Sigmoid colon (tissue), 7 donors: ENCODE results near the gene CCL23. TPM values are rescaled to one million over a fixed set of nuclear protein-coding genes. Genes with fewer than 3 reads are reported as not detected.

Experiments used
- DNase-seq: peaks from one replicate; pipeline ENCODE4 v3.0.0-alpha.2; 2019
- H3K27ac ChIP-seq, 4 donors: fragments of 200-600 bp; sonication (generic); one replicate each; pipeline ENCODE4 v1.5.1; 2016 to 2019; ENCODE audit warnings: mild to moderate bottlenecking in 1 of 4
- H3K27me3 ChIP-seq, 3 donors: fragments of 200-600 bp; sonication (generic); one replicate each; pipeline ENCODE4 v1.5.1; 2019; ENCODE audit warnings: mild to moderate bottlenecking in 1 of 3
- H3K36me3 ChIP-seq, 4 donors: fragments of 200-600 bp; sonication (generic); one replicate each; pipeline ENCODE4 v1.5.1; 2016 to 2019
- H3K4me1 ChIP-seq, 4 donors: fragments of 200-600 bp; sonication (generic); one replicate each; pipeline ENCODE4 v1.5.1; 2017 to 2019
- H3K4me3 ChIP-seq, 4 donors: fragments of 200-600 bp; sonication (generic); one replicate each; pipeline ENCODE4 v1.5.1; 2017 to 2019; ENCODE audit warnings: mild to moderate bottlenecking in 2 of 4, moderate library complexity in 1 of 4
- H3K9me3 ChIP-seq, 4 donors: fragments of 200-600 bp in 3 of 4; sonication (generic) in 3 of 4; one replicate each; pipeline versions ENCODE4 v1.5.1 to v1.6.1; 2013 to 2019
- EP300 ChIP-seq, 4 donors: sonication (generic); formaldehyde crosslinking; IDR thresholded peaks; one replicate each; pipeline ENCODE4 v1.6.1; 2017; ENCODE audit warnings: antibody characterized with exemption in 4 of 4
- POLR2A ChIP-seq, 2 donors: fragments of 450-650 bp; IDR thresholded peaks; one replicate each; pipeline ENCODE4 v1.6.1; 2016; ENCODE audit warnings: antibody characterized with exemption in 2 of 2, mild to moderate bottlenecking in 2 of 2, moderate library complexity in 2 of 2
- POLR2AphosphoS5 ChIP-seq, 4 donors: sonication (generic); formaldehyde crosslinking; IDR thresholded peaks; one replicate each; pipeline ENCODE4 v1.6.1; 2017; ENCODE audit warnings: antibody characterized with exemption in 4 of 4
- WGBS, 2 donors: extraction: QIAGEN DNeasy Blood & Tissue Kit; methylation state at CpG; one replicate each; pipeline ENCODE4 v1.1.7; 2013; 5-methylcytosine and 5-hydroxymethylcytosine counted together
- intact Hi-C: fragments of 100-400 bp; cut with DNase I; formaldehyde crosslinking; loops from one replicate; pipeline ENCODE4 v1.15.1; 2023
- polyA plus RNA-seq, 3 donors: library from polyadenylated mRNA; stranded (reverse); fragments of 200-250 nt; gene quantifications; one replicate each; pipeline ENCODE4 v1.2.3, GENCODE V29; 2013
- total RNA-seq, 4 donors: library from RNA; depleted of rRNA; stranded (reverse); fragments of >200 nt; gene quantifications; one replicate each; pipeline ENCODE4 v1.1.0, GENCODE V29; 2016
- TF ChIP-seq, protein P1 (sequence below), 4 experiments: fragments of 450-650 bp in 3 of 4; fragments of 200-600 bp in 1 of 4; IDR thresholded peaks; one replicate each; pipeline ENCODE4 v1.5.1; 2016 to 2019; ENCODE audit warnings: antibody characterized with exemption in 4 of 4, mild to moderate bottlenecking in 3 of 4, moderate library complexity in 2 of 4
- donor health status: healthy with polysubstance abuse.
- donor health status: Bipolar disorder and iron deficiency.
- donor health status: healthy.

The CCL23 gene
- total and polyA plus RNA-seq, 7 donors: 0.82 to 18.6 (median 6.0) TPM; not detected in 2

DNA sequence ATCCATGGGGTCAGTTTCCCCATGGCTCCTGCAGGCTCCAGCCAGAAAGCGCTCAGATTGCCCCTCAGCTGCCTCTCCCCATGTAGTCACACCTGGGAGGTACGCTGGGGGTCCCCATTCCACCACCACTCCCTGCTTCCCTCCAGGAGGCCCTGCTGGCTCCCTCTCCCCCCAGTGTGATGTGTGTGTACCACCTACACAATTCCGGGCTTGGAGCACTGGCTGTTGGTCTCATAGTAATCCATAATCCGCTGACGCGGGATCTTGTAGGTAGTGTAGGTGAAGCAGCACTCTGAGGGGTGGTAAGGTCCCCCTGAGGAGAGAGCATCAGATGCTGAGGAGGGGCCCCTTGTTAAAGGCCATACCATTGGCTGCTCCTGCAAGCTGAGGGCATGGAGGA lies 33.6 kb downstream of the CCL23 start:
- TF ChIP-seq EP300 (IDR thresholded peaks at IDR 0.05) (no peak), POLR2A (IDR thresholded peaks at IDR 0.05) (no peak), POLR2AphosphoS5 (IDR thresholded peaks at IDR 0.05) (no peak)
- TF ChIP-seq, protein P1, sequence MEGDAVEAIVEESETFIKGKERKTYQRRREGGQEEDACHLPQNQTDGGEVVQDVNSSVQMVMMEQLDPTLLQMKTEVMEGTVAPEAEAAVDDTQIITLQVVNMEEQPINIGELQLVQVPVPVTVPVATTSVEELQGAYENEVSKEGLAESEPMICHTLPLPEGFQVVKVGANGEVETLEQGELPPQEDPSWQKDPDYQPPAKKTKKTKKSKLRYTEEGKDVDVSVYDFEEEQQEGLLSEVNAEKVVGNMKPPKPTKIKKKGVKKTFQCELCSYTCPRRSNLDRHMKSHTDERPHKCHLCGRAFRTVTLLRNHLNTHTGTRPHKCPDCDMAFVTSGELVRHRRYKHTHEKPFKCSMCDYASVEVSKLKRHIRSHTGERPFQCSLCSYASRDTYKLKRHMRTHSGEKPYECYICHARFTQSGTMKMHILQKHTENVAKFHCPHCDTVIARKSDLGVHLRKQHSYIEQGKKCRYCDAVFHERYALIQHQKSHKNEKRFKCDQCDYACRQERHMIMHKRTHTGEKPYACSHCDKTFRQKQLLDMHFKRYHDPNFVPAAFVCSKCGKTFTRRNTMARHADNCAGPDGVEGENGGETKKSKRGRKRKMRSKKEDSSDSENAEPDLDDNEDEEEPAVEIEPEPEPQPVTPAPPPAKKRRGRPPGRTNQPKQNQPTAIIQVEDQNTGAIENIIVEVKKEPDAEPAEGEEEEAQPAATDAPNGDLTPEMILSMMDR (IDR thresholded peaks at IDR 0.05): no peak
- no peak overlapping the region for H3K27ac ChIP-seq
- H3K4me3 ChIP-seq: no peak overlapping the region
- peaks cover 0 to under 1% (median 0%) of the 10 kb centered on the region in 4 donors for H3K9me3 ChIP-seq
- no peak for DNase-seq
- 95 to 97% methylated on average over 6 of the region's 6 CpGs for WGBS, 2 donors
- H3K27me3 ChIP-seq: no peaks in the 10 kb centered on the region
- intact Hi-C loops: no loop called here
- H3K4me1 ChIP-seq: no peaks in the 10 kb centered on the region
- H3K36me3 ChIP-seq: no peaks in the 10 kb centered on the region

DNA sequence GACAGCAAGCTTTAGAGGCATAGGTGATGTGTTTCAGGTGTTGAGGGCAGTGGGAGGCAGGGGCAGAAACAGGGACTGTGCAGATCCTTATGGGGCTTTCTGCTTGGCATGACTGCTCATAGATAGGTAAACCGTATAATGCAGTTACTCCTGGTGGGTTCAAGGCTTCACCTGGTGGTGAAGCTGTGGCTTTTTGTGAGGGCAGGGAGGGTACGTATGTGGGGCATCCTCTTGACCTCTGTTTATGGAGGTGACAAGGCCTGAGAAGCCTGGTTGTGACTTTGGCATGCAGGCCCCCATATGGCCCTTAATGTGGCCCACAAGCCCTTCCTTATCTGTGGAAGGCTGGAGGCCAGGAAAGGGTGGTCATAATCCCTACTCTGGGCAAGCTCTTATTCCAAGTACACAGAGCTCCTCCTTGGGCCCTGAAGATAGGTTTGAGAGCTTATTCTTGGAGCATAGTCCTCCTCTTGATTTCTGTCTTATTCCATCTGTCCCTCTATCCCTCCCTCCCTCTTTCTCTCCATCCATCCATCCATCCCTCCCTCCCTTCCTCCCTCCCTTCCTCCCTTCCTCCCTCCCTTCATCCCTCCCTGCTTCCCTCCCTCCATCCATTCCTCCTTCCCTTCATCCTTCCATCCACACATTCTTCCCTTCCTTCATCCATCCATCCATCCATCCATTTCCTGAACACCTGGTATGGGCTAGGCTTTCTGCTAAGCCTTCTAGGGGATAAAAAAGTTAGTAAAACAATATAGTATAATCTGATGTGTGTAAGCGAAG lies 35.2 kb downstream of the CCL23 start:
- Histone ChIP-seq H3K4me3 (no peak overlapping the region), H3K9me3 (no peaks in the 10 kb centered on the region), H3K27me3 (no peaks in the 10 kb centered on the region), H3K36me3 (no peaks in the 10 kb centered on the region), H3K27ac (no peak overlapping the region), H3K4me1 (no peaks in the 10 kb centered on the region)
- no peak for DNase-seq
- intact Hi-C loops: no loop called here
- TF ChIP-seq, protein P1 (IDR thresholded peaks at IDR 0.05): no peak
- 92 to 94% methylated on average over 3 of the region's 3 CpGs for WGBS, 2 donors

DNA sequence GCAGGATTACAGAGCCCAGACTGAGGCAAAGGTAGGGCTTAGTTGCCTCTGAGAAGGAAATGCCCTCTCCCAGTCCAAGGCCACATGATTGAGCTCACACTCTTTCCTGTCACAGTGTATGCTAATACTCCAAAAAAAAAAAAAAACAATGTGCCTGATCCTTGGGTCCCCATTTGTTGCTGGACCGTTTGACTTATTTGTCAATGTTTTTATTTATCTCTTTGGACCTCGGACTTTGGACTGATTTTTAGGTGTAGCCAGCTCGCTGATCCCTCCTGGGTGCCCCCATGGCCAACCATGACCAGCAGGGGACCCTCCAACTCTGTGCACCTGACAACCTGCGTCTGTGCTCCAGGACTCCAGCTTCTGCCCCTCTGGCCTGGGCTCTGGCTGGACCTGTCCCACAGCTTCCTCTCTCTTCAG lies 35.9 kb downstream of the CCL23 start:
- Histone ChIP-seq H3K36me3 (no peaks in the 10 kb centered on the region), H3K27me3 (no peaks in the 10 kb centered on the region), H3K9me3 (no peaks in the 10 kb centered on the region), H3K27ac (no peak overlapping the region), H3K4me1 (no peaks in the 10 kb centered on the region), H3K4me3 (no peak overlapping the region)
- 35 to 72% methylated on average over 4 of the region's 4 CpGs for WGBS, 2 donors
- TF ChIP-seq POLR2A (IDR thresholded peaks at IDR 0.05) (no peak), EP300 (IDR thresholded peaks at IDR 0.05) (no peak), POLR2AphosphoS5 (IDR thresholded peaks at IDR 0.05) (no peak)
- TF ChIP-seq, protein P1 (IDR thresholded peaks at IDR 0.05): no peak
- intact Hi-C loops: no loop called here
- no peak for DNase-seq

DNA sequence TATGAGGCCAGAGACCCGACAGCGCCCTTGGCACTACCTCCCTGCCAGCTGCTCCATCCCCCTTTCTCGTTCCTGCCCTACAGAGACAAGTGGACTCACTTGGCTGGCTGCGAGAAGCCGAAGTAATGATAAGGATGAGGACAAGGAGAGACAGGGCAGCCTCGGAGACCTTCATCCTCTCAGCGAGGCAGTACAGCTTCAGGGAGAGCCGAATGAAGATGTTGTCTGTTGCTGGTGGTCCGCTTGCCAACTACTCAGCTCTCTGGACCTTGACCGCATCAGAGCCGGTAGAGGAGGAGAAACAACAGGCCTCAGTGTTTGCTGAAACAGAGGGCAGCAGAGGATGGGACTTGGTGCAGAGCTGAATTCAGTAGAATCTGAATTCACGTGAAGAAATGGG lies 36.5 kb downstream of the CCL23 start, which contains the start of gene CCL16:
TSS of gene CCL16 (minus strand) at position 252 of the 400 bp plus-strand sequence. CDS start at position 175, 77 bp downstream.
- H3K9me3 ChIP-seq: no peaks in the 10 kb centered on the region
- no peaks in the 10 kb centered on the region for H3K27me3 ChIP-seq
- H3K36me3 ChIP-seq: no peaks in the 10 kb centered on the region
- DNase-seq: no peak
- H3K27ac ChIP-seq: no peak within 1 kb of the TSS
- peaks cover 0 to 2% (median under 1%) of the 10 kb centered on the region in 4 donors for H3K4me1 ChIP-seq
- no peak within 1 kb of the TSS for H3K4me3 ChIP-seq
- 94% methylated on average over 12 of the region's 12 CpGs for WGBS, 2 donors
- no peak for TF ChIP-seq EP300 (IDR thresholded peaks at IDR 0.05)
- TF ChIP-seq, protein P1 (IDR thresholded peaks at IDR 0.05): no peak
- no peak for TF ChIP-seq POLR2AphosphoS5 (IDR thresholded peaks at IDR 0.05)
- no peak for TF ChIP-seq POLR2A (IDR thresholded peaks at IDR 0.05)
- intact Hi-C loops: no loop called here
